Mesendoderm (in vitro differentiated cells): ENCODE data around the gene RNF112.

Source experiments
- DNase-seq: peaks from one replicate; pipeline ENCODE4 v3.0.0; 2013
- H2AK5ac ChIP-seq: 2 replicates; pipeline ENCODE4 v1.6.1; 2013; ENCODE audit warnings: low read length, inconsistent platforms
- H2BK120ac ChIP-seq: 2 replicates; pipeline ENCODE4 v1.6.1; 2013; ENCODE audit warnings: low read depth, mild to moderate bottlenecking, low read length, moderate library complexity, mixed read lengths
- H2BK15ac ChIP-seq: replicated peaks from 2 replicates; pipeline ENCODE4 v1.6.1; 2013; ENCODE audit warnings: low read depth, mild to moderate bottlenecking, moderate library complexity
- H2BK5ac ChIP-seq: 2 replicates; pipeline ENCODE4 v1.6.1; 2013; ENCODE audit warnings: low read length, inconsistent platforms
- H3K18ac ChIP-seq: 2 replicates; pipeline ENCODE4 v1.6.1; 2013; ENCODE audit warnings: mild to moderate bottlenecking, low read length, mixed read lengths
- H3K23ac ChIP-seq: one replicate; pipeline ENCODE4 v1.6.1; 2013; ENCODE audit warnings: low read length
- H3K27ac ChIP-seq: 2 replicates; pipeline ENCODE4 v1.5.1; 2013; ENCODE audit warnings: low read depth, mild to moderate bottlenecking, inconsistent platforms, low read length, moderate library complexity
- H3K27me3 ChIP-seq: 2 replicates; pipeline ENCODE4 v1.6.1; 2013; ENCODE audit warnings: low read length, control low read depth, mild to moderate bottlenecking, inconsistent platforms; ENCODE audit not compliant: insufficient read depth, poor library complexity
- H3K36me3 ChIP-seq: 2 replicates; pipeline ENCODE4 v1.6.1; 2013; ENCODE audit warnings: low read length, inconsistent platforms; ENCODE audit not compliant: control insufficient read depth, insufficient read depth
- H3K4ac ChIP-seq: one replicate; pipeline ENCODE4 v1.6.1; 2013; ENCODE audit warnings: low read depth, mild to moderate bottlenecking, low read length, moderate library complexity
- H3K4me1 ChIP-seq: 2 replicates; pipeline ENCODE4 v1.6.1; 2013; ENCODE audit warnings: low read depth, low read length, inconsistent platforms; ENCODE audit not compliant: control insufficient read depth
- H3K4me2 ChIP-seq: 2 replicates; pipeline ENCODE4 v1.6.1; 2013; ENCODE audit warnings: low read length
- H3K4me3 ChIP-seq: 2 replicates; pipeline ENCODE4 v1.5.1; 2013; ENCODE audit warnings: mild to moderate bottlenecking, low read length
- H3K56ac ChIP-seq: one replicate; pipeline ENCODE4 v1.6.1; 2013; ENCODE audit warnings: low read length
- H3K79me1 ChIP-seq: 2 replicates; pipeline ENCODE4 v1.6.1; 2013; ENCODE audit warnings: low read length, inconsistent platforms
- H3K79me2 ChIP-seq: 2 replicates; pipeline ENCODE4 v1.6.1; 2013; ENCODE audit warnings: mild to moderate bottlenecking, low read length; ENCODE audit not compliant: control insufficient read depth, insufficient read depth
- H3K9ac ChIP-seq: 2 replicates; pipeline ENCODE4 v1.6.1; 2013; ENCODE audit warnings: low read length, inconsistent platforms
- H4K5ac ChIP-seq: one replicate; pipeline ENCODE4 v1.6.1; 2013; ENCODE audit warnings: low read length
- H4K8ac ChIP-seq: one replicate; pipeline ENCODE4 v1.6.1; 2013; ENCODE audit warnings: low read depth, mild to moderate bottlenecking, control low read depth, low read length, moderate library complexity
- WGBS: extraction: QIAGEN DNeasy Blood & Tissue Kit; methylation state at CpG from one replicate; pipeline ENCODE4 v1.1.7; 2013; ENCODE audit warnings: low lambda C conversion rate, missing lambda C conversion rate; ENCODE audit not compliant: insufficient coverage; ENCODE audit errors: extremely low coverage; 5-methylcytosine and 5-hydroxymethylcytosine counted together

RNF112 gene

GRCh38 chr17:19405114-19405513 is 5.9 kb upstream of the RNF112 start:
- H3K4me3 ChIP-seq: no peak overlapping the region
- H4K5ac ChIP-seq: no peak overlapping the region
- H3K23ac ChIP-seq: no peak overlapping the region
- H3K56ac ChIP-seq: no peak overlapping the region
- no peaks in the 10 kb centered on the region for H3K79me2 ChIP-seq
- no peak overlapping the region for H2BK120ac ChIP-seq
- H3K79me1 ChIP-seq: no peaks in the 10 kb centered on the region
- no peaks in the 10 kb centered on the region for H3K27me3 ChIP-seq
- no peak overlapping the region for H2BK5ac ChIP-seq
- no peak overlapping the region for H3K27ac ChIP-seq
- no peaks in the 10 kb centered on the region for H3K36me3 ChIP-seq
- WGBS: no CpG with 5 or more reads among the region's 5 CpGs
- DNase-seq: no peak
- no peak overlapping the region for H3K18ac ChIP-seq
- no peak overlapping the region for H2AK5ac ChIP-seq
- H3K9ac ChIP-seq: no peak overlapping the region
- H3K4me1 ChIP-seq: no peaks in the 10 kb centered on the region
- H3K4me2 ChIP-seq: no peak overlapping the region
- no peak overlapping the region for H2BK15ac ChIP-seq
- H4K8ac ChIP-seq: no peak overlapping the region
- H3K4ac ChIP-seq: no peak overlapping the region

- WGBS: no CpG with 5 or more reads among the region's 10 CpGs
Observed at GRCh38 chr17:19407601-19408345, 3.3 kb upstream of the RNF112 start.

DNA sequence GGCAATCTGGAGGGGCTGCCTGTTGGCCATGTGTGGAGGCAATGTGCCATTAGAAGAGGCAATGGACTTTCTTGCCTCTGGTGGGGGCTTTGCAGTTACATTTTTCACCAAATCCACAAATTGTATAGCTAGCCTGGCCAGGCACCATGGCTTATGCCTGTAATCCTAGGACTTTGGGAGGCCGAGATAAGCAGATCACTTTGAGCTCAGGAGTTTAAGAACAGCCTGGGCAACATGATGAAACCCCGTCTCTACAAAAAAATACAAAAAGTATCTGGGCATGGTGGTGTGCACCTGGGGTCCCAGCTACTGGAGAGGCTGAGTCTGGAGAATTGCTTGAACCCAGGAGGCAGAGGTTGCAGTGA is 2.7 kb upstream of the RNF112 start:
- H4K8ac ChIP-seq: no peak overlapping the region
- H3K79me2 ChIP-seq: no peaks in the 10 kb centered on the region
- no peak for DNase-seq
- no CpG with 5 or more reads among the region's 2 CpGs for WGBS
- H3K23ac ChIP-seq: no peak overlapping the region
- no peaks in the 10 kb centered on the region for H3K36me3 ChIP-seq
- H3K27me3 ChIP-seq: no peaks in the 10 kb centered on the region
- H4K5ac ChIP-seq: no peak overlapping the region
- H3K4me2 ChIP-seq: no peak overlapping the region
- H3K4ac ChIP-seq: no peak overlapping the region
- H3K9ac ChIP-seq: no peak overlapping the region
- H3K27ac ChIP-seq: no peak overlapping the region
- H3K56ac ChIP-seq: no peak overlapping the region
- peaks cover 3% of the 10 kb centered on the region for H3K4me1 ChIP-seq
- H2BK15ac ChIP-seq: no peak overlapping the region
- H3K4me3 ChIP-seq: no peak overlapping the region
- no peak overlapping the region for H2AK5ac ChIP-seq
- no peak overlapping the region for H2BK5ac ChIP-seq
- no peak overlapping the region for H2BK120ac ChIP-seq
- H3K79me1 ChIP-seq: no peaks in the 10 kb centered on the region
- H3K18ac ChIP-seq: no peak overlapping the region

More at GRCh38 chr17:19407601-19408345, 3.3 kb upstream of the RNF112 start:
- Histone ChIP-seq H3K4me1 (peaks cover 3% of the 10 kb centered on the region), H4K8ac (no peak overlapping the region), H3K4me2 (no peak overlapping the region), H2BK5ac (no peak overlapping the region), H2BK15ac (no peak overlapping the region), H2BK120ac (no peak overlapping the region), H3K36me3 (no peaks in the 10 kb centered on the region), H3K18ac (no peak overlapping the region), H3K79me1 (no peaks in the 10 kb centered on the region), H4K5ac (no peak overlapping the region), H3K9ac (no peak overlapping the region), H3K27me3 (no peaks in the 10 kb centered on the region), H3K4me3 (no peak overlapping the region), H3K23ac (no peak overlapping the region), H3K56ac (no peak overlapping the region), H3K4ac (no peak overlapping the region), H3K79me2 (no peaks in the 10 kb centered on the region), H2AK5ac (no peak overlapping the region), H3K27ac (no peak overlapping the region)
- no peak for DNase-seq

DNA sequence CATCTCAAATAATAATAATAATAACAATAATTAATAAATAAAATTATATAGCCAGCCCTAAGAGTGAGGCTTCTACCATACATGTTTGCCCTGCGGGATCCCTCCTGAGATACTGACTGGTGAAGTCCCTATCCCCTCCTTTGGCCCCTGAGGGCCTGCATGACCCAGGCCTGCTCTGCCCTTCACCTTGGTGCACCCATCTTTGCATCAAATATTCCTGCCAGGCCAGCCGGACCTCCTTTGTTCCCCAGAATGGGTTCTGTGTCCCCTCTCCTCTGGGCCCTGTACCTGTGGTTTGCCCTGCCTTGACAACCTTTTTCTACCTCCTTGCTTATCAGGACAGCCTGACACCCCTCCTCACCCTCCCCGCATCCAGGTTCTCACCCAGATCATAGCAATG is 2.0 kb upstream of the RNF112 start:
- Histone ChIP-seq H3K18ac (no peak overlapping the region), H4K8ac (no peak overlapping the region), H3K79me1 (no peaks in the 10 kb centered on the region), H2BK120ac (no peak overlapping the region), H3K4ac (no peak overlapping the region), H3K4me1 (peaks cover 3% of the 10 kb centered on the region), H3K4me3 (no peak overlapping the region), H2AK5ac (no peak overlapping the region), H3K27me3 (no peaks in the 10 kb centered on the region), H3K23ac (no peak overlapping the region), H3K27ac (no peak overlapping the region), H3K9ac (no peak overlapping the region), H2BK15ac (no peak overlapping the region), H3K4me2 (no peak overlapping the region), H2BK5ac (no peak overlapping the region), H3K56ac (no peak overlapping the region), H3K36me3 (no peaks in the 10 kb centered on the region), H3K79me2 (no peaks in the 10 kb centered on the region), H4K5ac (no peak overlapping the region)
- DNase-seq: no peak
- WGBS: no CpG with 5 or more reads among the region's 3 CpGs

GRCh38 chr17:19409509-19409908 is 1.5 kb upstream of the RNF112 start:
- no peaks in the 10 kb centered on the region for H3K36me3 ChIP-seq
- no peaks in the 10 kb centered on the region for H3K27me3 ChIP-seq
- WGBS: no CpG with 5 or more reads among the region's 3 CpGs
- no peak overlapping the region for H3K27ac ChIP-seq
- H3K79me1 ChIP-seq: no peaks in the 10 kb centered on the region
- H4K5ac ChIP-seq: no peak overlapping the region
- no peak overlapping the region for H3K9ac ChIP-seq
- H2AK5ac ChIP-seq: no peak overlapping the region
- DNase-seq: peak; percentile 36
- H3K4me1 ChIP-seq: peaks cover 3% of the 10 kb centered on the region
- H3K23ac ChIP-seq: no peak overlapping the region
- H2BK120ac ChIP-seq: no peak overlapping the region
- no peak overlapping the region for H2BK5ac ChIP-seq
- no peak overlapping the region for H3K4me3 ChIP-seq
- no peak overlapping the region for H3K4me2 ChIP-seq
- H4K8ac ChIP-seq: no peak overlapping the region
- no peak overlapping the region for H3K56ac ChIP-seq
- H3K4ac ChIP-seq: no peak overlapping the region
- no peaks in the 10 kb centered on the region for H3K79me2 ChIP-seq
- H3K18ac ChIP-seq: no peak overlapping the region
- H2BK15ac ChIP-seq: no peak overlapping the region

DNA sequence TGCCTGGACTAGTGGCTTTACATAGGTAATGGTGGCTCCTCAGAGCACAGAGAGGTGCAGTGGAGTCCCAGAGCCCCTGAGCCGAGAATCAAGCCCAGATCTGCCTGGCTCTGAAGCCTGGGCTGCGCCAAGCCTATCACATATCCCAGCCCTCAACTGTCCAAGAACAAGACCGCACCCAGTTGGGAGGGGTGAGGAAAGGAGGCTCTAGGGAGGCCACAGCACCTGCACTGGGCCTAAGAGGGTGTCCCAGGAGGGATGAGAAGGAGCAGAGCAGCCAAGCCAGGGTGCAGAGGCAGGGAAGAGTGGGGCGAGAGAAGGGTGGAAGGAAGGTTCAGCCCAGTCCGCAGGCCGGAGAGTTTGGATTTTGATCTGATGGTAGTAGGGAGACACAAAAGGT is 941 bp upstream of the RNF112 start:
- Histone ChIP-seq H3K79me2 (no peaks in the 10 kb centered on the region), H3K36me3 (no peaks in the 10 kb centered on the region), H3K4ac (no peak overlapping the region), H3K4me3 (no peak overlapping the region), H4K8ac (no peak overlapping the region), H3K27ac (no peak overlapping the region), H3K18ac (no peak overlapping the region), H3K4me1 (peaks cover 3% of the 10 kb centered on the region), H2AK5ac (peak overlapping the region; percentile 38), H2BK15ac (no peak overlapping the region), H4K5ac (no peak overlapping the region), H3K56ac (peak overlapping the region; percentile 35), H3K27me3 (no peaks in the 10 kb centered on the region), H3K79me1 (no peaks in the 10 kb centered on the region), H2BK5ac (no peak overlapping the region), H3K4me2 (no peak overlapping the region), H3K23ac (no peak overlapping the region), H3K9ac (no peak overlapping the region), H2BK120ac (no peak overlapping the region)
- no peak for DNase-seq
- no CpG with 5 or more reads among the region's 6 CpGs for WGBS
